ENCODE results near the gene POLH. TPM values are rescaled to one million over a fixed set of nuclear protein-coding genes. Genes with fewer than 3 reads are reported as not detected.
A peak's percentile ranks its signal among the peaks of the same experiment; 100 is the strongest.
"Not testable (repeated sequence)": the region's sequence is repeated elsewhere in the genome, so short reads cannot be mapped to it uniquely, and the experiment has no call there.

The POLH gene
- total RNA-seq: 10 to 100 TPM; 34.8 to 37.3 TPM

DNA sequence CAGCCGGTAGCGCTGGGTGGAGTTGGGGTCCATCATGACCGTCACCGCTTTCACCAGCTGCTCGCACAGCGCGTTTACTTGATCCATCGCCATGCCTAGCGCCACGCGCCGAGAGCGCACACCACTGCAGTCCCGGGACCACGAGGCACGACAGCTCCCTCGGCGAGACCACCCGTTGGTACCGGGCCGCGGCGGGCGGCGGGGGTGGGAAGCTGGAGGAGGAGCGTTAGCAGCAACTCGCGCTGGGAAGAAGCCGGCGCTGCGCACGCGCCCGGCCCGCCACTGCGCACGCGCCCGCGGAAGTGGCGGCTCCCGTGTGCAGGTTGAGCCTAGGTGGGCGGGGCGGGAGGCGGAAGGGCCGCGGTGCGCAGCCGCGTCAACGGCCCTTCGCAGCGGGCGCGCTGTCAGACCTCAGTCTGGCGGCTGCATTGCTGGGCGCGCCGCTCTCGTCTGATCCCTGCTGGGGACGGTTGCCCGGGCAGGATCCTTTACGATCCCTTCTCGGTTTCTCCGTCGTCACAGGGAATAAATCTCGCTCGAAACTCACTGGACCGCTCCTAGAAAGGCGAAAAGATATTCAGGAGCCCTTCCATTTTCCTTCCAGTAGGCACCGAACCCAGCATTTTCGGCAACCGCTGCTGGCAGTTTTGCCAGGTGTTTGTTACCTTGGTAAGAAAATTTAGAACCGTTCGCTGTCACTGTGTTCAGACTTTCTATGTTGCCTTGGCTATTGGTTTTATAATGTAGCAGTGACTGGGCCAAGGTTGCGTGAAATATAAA is at the start of gene POLH, which contains the start of gene XPO5:
POLH (plus strand) TSS at position 414 of the 780 bp plus-strand sequence. CDS start 6,135 bp downstream, outside the sequence.
XPO5 (minus strand) TSS at position 267 of the 780 bp plus-strand sequence; CDS start at position 93, 174 bp downstream.
- peaks cover 19 to 36% of the 10 kb centered on the region in 2 donors for H3K36me3 Mint-ChIP-seq (ENCODE audit: insufficient read depth in 2 of 2)
- peak within 1 kb of the TSS; percentile 95 for H3K27ac Mint-ChIP-seq
- no peaks in the 10 kb centered on the region for H3K9me3 Mint-ChIP-seq
- DNase-seq (peak; percentile 92 to 94), ATAC-seq (replicated peaks in 1 of 2) (peak; percentile 91)
- H3K4me1 Mint-ChIP-seq (ENCODE audit: low read depth): peaks cover 53% of the 10 kb centered on the region
- peak within 1 kb of the TSS; percentile 99 for H3K4me3 Mint-ChIP-seq
- H3K27me3 Mint-ChIP-seq (ENCODE audit: low read depth): no peaks in the 10 kb centered on the region

DNA sequence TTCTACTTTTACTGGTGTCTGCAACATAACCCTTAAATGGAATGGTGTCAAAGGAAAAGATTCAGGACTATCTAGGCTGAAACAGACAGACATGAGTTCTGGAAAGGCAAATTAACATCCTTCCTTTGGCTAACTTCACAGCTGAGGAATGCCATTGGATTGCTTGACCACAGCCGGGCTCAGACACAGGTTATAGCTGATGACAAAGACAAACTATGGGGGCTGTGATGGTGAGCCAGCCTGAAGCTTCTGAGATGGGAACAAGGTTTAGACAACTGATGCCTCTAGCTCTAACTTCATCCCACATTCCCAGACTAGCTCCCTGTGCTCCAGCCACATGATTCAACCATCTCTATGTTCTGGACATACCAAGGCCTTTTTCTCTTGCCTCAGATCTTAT is 43.8 kb upstream of the POLH start:
- no peaks in the 10 kb centered on the region for H3K4me1 Mint-ChIP-seq (ENCODE audit: low read depth)
- no peaks in the 10 kb centered on the region for H3K9me3 Mint-ChIP-seq
- H3K36me3 Mint-ChIP-seq (ENCODE audit: insufficient read depth in 2 of 2): peaks cover 9 to 38% of the 10 kb centered on the region in 2 donors
- no peak overlapping the region for H3K27ac Mint-ChIP-seq
- no peak overlapping the region for H3K4me3 Mint-ChIP-seq
- DNase-seq: no peak
- H3K27me3 Mint-ChIP-seq (ENCODE audit: low read depth): no peaks in the 10 kb centered on the region
- ATAC-seq (replicated peaks in 1 of 2): no peak

DNA sequence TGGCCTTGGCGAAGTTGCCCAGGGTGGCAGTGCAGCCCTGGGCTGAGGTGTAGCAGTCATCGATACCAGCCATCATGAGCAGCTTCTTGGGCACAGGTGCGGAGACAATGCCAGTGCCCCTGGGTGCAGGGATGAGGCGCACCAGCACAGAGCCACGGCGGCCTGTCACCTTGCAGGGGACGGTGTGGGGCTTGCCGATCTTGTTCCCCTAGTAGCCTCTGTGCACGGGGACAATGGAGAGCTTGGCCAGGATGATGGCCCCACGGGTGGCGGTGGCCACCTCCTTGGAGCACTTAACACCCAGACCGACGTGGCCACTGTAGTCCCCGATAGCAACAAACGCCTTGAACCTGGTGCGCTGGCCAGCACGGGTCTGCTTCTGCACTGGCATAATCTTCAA is 37.0 kb upstream of the POLH start:
- not testable (repeated sequence) for H3K27me3 Mint-ChIP-seq (ENCODE audit: low read depth); H3K4me1 Mint-ChIP-seq (ENCODE audit: low read depth); DNase-seq; H3K4me3 Mint-ChIP-seq; ATAC-seq (replicated peaks in 1 of 2); H3K27ac Mint-ChIP-seq; H3K9me3 Mint-ChIP-seq
- peaks cover 9 to 33% of the 10 kb centered on the region in 2 donors for H3K36me3 Mint-ChIP-seq (ENCODE audit: insufficient read depth in 2 of 2)

DNA sequence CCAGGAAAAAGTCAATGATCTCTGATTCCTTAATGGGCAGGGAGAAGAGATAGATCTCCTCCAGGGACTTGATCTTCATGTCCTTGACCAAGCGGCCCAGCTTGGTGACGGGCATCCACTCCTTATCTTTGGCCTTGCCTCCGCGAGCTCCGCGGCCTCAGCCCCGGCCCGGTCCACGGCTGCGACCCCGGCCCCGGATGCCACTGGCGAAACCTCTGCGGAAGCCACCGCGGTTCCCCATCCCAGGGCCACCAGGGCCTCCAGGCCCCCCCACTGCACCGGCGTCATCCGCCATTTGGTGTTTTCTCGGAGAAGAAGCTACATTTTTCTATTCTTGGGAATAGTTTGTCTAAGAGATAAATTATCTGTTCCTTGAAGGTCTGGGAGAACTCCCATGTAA is 36.6 kb upstream of the POLH start:
- DNase-seq; ATAC-seq (replicated peaks in 1 of 2); H3K27me3 Mint-ChIP-seq (ENCODE audit: low read depth); H3K4me3 Mint-ChIP-seq; H3K9me3 Mint-ChIP-seq; H3K4me1 Mint-ChIP-seq (ENCODE audit: low read depth); H3K27ac Mint-ChIP-seq: not testable (repeated sequence)
- peaks cover 9 to 35% of the 10 kb centered on the region in 2 donors for H3K36me3 Mint-ChIP-seq (ENCODE audit: insufficient read depth in 2 of 2)

DNA sequence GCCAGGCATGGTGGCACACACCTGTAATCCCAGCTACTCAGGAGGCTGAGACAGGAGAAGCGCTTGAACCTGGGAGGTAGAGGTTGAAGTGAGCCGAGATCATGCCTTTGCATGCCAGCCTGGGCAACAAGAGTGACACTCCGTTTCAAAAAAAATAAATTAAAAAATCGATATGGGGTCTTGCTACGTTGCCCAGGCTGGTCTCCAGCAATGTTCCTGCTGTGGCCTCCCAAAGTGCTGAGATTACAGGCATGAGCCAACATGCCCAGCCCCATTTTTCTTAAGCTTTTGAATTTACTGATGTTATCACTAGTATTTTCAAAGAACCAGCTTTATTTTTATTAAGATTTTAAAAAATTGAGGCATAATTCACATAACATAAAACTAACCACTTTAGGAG is 35.5 kb upstream of the POLH start:
- ATAC-seq (replicated peaks in 1 of 2) (no peak), DNase-seq (no peak)
- no peak overlapping the region for H3K27ac Mint-ChIP-seq
- H3K36me3 Mint-ChIP-seq (ENCODE audit: insufficient read depth in 2 of 2): peaks cover 9 to 37% of the 10 kb centered on the region in 2 donors
- H3K4me1 Mint-ChIP-seq (ENCODE audit: low read depth): no peaks in the 10 kb centered on the region
- H3K27me3 Mint-ChIP-seq (ENCODE audit: low read depth): no peaks in the 10 kb centered on the region
- H3K9me3 Mint-ChIP-seq: no peaks in the 10 kb centered on the region
- no peak overlapping the region for H3K4me3 Mint-ChIP-seq

DNA sequence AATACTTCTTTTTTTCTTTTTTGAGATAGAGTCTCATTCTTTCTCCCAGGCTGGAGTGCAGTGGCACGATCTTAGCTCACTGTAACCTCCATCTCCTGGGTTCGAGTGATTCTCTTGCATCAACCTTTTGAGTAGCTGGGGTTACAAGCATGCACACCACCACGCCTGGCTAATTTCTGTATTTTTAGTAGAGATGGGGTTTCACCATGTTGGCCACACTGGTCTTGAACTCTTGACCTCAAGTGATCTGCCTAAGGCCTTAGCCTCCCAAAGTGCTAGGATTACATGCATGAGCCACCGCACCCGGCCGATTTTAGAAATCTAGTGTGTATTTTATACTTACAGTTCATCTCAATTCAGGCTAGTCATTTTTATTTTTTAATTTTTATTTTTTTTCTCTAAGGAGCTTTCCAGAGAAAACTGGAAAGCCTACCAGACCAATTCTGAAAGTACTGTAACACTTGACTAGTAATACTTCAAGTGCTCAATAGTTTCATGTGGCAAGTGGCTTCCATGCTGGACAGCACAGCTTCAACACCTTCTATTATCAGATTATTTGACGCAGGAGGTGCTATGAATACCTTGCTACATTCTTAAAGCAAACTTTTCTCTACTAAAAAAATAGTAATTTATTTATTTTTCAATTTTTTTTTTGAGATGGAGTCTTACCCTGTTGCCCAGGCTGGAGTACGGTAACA is 34.1 kb upstream of the POLH start:
- ATAC-seq (replicated peaks in 1 of 2) (no peak), DNase-seq (no peak)
- no peaks in the 10 kb centered on the region for H3K4me1 Mint-ChIP-seq (ENCODE audit: low read depth)
- no peaks in the 10 kb centered on the region for H3K9me3 Mint-ChIP-seq
- H3K36me3 Mint-ChIP-seq (ENCODE audit: insufficient read depth in 2 of 2): peaks cover 9 to 47% of the 10 kb centered on the region in 2 donors
- no peak overlapping the region for H3K4me3 Mint-ChIP-seq
- H3K27me3 Mint-ChIP-seq (ENCODE audit: low read depth): no peaks in the 10 kb centered on the region
- peak overlapping the region; percentile 83 for H3K27ac Mint-ChIP-seq

DNA sequence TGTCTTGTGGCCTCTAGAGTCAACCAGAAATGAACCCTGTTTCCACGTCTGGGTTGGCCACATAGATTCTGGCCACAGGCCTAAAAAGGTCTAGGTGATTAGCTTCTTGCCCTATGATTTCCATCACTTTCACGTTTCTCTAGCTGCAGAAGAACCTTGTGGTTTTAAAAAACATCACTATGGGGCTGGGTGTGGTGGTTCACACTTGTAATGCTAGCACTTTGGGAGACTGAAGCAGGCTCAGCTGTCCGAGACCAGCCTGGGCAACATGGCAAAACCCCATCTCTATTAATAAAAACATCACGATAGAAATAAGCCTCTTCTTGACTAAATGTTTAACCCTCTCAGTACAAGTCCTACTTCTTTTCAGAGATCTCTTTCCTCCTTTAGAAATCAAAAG is 31.5 kb upstream of the POLH start:
- no peaks in the 10 kb centered on the region for H3K27me3 Mint-ChIP-seq (ENCODE audit: low read depth)
- H3K9me3 Mint-ChIP-seq: no peaks in the 10 kb centered on the region
- H3K4me3 Mint-ChIP-seq: no peak overlapping the region
- ATAC-seq (replicated peaks in 1 of 2) (no peak), DNase-seq (no peak)
- H3K27ac Mint-ChIP-seq: no peak overlapping the region
- no peaks in the 10 kb centered on the region for H3K4me1 Mint-ChIP-seq (ENCODE audit: low read depth)
- H3K36me3 Mint-ChIP-seq (ENCODE audit: insufficient read depth in 2 of 2): peaks cover 9 to 48% of the 10 kb centered on the region in 2 donors

DNA sequence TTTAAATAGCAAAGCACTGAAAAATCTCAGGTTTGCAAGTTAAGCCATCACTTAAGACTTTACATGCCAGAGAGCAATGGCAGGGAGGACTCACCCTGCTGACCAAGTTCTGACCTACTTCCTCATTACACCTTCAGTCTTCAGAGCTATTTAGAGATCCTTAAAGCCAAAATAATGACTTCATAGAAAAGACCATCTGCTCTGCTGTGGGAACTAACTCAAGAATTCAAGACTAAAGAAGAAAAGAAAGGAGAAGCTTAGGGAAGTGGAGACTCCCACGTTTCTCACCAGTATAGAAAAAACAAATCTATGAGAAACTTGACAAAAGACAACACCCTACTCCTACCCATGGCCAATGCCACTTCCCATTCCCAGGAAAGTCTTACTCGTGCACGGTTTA is 28.8 kb upstream of the POLH start:
- Mint-ChIP-seq H3K4me1 (ENCODE audit: low read depth) (no peaks in the 10 kb centered on the region), H3K27ac (no peak overlapping the region), H3K9me3 (no peaks in the 10 kb centered on the region), H3K36me3 (ENCODE audit: insufficient read depth in 2 of 2) (peaks cover 12 to 54% of the 10 kb centered on the region in 2 donors), H3K4me3 (no peak overlapping the region), H3K27me3 (ENCODE audit: low read depth) (no peaks in the 10 kb centered on the region)
- DNase-seq (no peak), ATAC-seq (replicated peaks in 1 of 2) (no peak)

DNA sequence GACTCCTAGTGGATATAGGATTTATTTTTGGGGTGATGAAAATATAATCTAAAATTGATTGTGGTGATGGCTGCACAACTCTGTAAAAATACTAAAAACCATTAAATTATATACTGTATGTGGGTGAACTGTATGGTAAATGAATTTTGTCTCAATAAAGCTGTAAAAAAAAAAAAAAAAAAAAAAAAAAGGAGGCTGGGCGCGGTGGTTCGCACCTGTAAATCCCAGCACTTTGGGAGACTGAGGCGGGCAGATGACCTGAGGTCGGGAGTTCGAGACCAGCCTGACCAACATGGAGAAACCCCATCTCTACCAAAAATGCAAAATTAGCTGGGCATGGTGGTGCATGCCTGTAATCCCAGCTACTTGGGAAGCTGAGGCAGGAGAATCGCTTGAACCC is 18.4 kb upstream of the POLH start:
- not testable (repeated sequence) for H3K4me3 Mint-ChIP-seq; H3K9me3 Mint-ChIP-seq; H3K27me3 Mint-ChIP-seq (ENCODE audit: low read depth); ATAC-seq (replicated peaks in 1 of 2); DNase-seq; H3K4me1 Mint-ChIP-seq (ENCODE audit: low read depth)
- peaks cover 12 to 62% of the 10 kb centered on the region in 2 donors for H3K36me3 Mint-ChIP-seq (ENCODE audit: insufficient read depth in 2 of 2)
- H3K27ac Mint-ChIP-seq: peak overlapping the region; percentile 42

DNA sequence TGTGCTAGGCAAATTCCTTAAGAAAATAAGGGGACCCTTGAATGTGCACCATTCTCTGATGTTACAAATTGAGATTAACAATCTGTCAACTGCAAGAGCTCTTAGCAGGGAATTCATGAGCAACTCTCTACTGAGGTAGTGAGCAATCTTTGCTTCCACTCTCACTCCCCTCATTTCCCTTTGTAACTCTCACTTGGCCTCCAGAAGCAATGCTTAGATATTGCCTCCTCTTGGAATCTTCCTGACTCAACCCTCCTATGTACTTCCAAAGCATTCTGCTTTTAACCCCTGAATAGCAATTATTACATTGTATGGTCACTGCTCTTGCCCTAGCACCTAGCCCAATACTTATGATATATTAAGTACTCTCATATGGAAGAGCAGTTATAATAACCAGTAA is 16.7 kb upstream of the POLH start:
- ATAC-seq (replicated peaks in 1 of 2) (no peak), DNase-seq (no peak)
- Mint-ChIP-seq H3K9me3 (no peaks in the 10 kb centered on the region), H3K4me1 (ENCODE audit: low read depth) (no peaks in the 10 kb centered on the region), H3K36me3 (ENCODE audit: insufficient read depth in 2 of 2) (peaks cover 10 to 59% of the 10 kb centered on the region in 2 donors), H3K27me3 (ENCODE audit: low read depth) (no peaks in the 10 kb centered on the region), H3K4me3 (no peak overlapping the region), H3K27ac (peak overlapping the region; percentile 51)

DNA sequence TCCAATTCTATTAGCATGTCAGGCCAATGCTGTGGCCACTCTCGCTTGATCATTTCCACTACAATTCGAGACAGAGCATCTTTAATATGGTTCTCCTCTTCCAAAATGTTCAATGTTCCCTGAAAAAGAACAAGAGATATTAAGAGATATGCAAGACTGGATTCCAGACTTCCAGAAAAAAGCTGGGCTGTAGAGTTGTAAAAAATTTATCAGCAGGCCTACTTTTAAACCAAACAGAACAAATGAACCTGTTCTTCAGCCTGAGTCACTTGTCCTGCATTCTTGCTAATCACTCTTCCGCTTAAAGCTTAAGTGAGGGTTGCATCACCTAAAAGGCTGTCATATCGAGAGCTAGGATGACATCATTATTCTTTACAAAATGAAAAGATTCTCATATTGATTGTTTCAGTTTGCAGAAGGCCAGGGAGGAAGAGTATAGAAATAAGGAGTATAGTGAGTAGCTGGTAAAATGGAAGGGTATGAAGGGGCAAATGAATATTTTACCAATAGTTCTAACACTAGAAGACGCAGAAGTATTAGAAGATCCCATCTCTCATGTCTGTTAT is 5.0 kb upstream of the POLH start:
- H3K36me3 Mint-ChIP-seq (ENCODE audit: insufficient read depth in 2 of 2): peaks cover 18 to 54% of the 10 kb centered on the region in 2 donors
- peaks cover 31% of the 10 kb centered on the region for H3K4me1 Mint-ChIP-seq (ENCODE audit: low read depth)
- H3K9me3 Mint-ChIP-seq: no peaks in the 10 kb centered on the region
- H3K27ac Mint-ChIP-seq: peak overlapping the region; percentile 95
- DNase-seq: peak; percentile 34 to 44
- peak overlapping the region; percentile 60 to 72 for H3K4me3 Mint-ChIP-seq
- ATAC-seq (replicated peaks in 1 of 2): peak; percentile 65 to 75
- H3K27me3 Mint-ChIP-seq (ENCODE audit: low read depth): no peaks in the 10 kb centered on the region

DNA sequence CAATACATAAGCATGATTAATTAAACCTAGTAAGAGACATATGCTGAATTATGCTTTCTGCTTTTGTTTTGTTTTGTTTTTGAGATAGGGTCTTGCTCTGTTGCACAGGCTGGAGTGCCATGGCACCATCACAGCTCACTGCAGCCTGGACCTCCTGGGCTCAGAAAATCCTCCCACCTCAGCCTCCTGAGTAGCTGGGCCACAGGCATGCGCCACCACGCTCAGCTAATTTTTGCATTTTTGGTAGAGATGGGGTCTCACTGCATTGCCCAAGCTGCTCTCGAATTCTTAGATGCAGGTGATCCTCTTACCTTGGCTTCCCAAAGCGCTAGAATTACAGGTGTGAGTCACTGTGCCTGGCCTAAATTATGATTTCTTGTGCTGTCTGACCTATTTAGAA is 4.0 kb upstream of the POLH start:
- Mint-ChIP-seq H3K36me3 (ENCODE audit: insufficient read depth in 2 of 2) (peaks cover 18 to 48% of the 10 kb centered on the region in 2 donors), H3K27me3 (ENCODE audit: low read depth) (no peaks in the 10 kb centered on the region), H3K4me1 (ENCODE audit: low read depth) (peaks cover 34% of the 10 kb centered on the region), H3K9me3 (no peaks in the 10 kb centered on the region), H3K4me3 (peak overlapping the region in 1 of 2 donors; percentile 38), H3K27ac (peak overlapping the region; percentile 95)
- DNase-seq (no peak), ATAC-seq (replicated peaks in 1 of 2) (no peak)

DNA sequence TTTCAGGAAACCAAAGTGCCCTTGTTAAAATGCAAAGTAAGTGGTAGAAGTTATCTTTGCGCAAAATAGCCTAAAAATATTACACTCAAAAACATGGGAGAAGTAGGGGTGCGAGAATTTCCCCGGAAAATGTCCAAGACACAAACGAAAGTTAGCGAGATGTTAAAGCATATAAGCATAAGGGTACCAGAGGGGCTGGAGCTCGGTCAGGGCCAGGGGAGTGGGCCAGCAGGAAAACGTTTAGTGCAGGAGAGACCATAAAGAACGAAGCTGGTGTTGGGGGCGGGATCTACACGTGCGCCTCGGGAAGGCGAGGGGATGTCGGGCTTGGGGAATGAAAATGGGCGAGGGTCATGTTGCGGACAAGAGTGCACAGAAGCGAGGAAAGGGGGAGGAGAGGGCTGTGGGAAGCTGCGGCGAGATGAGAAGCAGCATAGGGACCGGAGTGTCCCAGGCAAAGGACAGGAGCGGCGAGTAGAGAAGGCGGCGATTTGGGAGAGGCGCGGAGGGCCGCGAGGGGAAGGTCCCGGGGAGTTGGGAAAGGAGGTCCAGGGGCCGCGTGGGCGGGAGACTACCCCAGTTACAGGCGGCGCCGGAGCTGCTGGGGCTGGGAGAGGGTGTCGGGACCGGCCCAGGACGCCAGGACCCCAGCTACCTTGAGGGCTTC is 747 bp upstream of the POLH start:
- DNase-seq (peak; percentile 56 to 62), ATAC-seq (replicated peaks in 1 of 2) (peak in 1 of 2 donors; percentile 49)
- Mint-ChIP-seq H3K36me3 (ENCODE audit: insufficient read depth in 2 of 2) (peaks cover 19 to 41% of the 10 kb centered on the region in 2 donors), H3K4me1 (ENCODE audit: low read depth) (peaks cover 59% of the 10 kb centered on the region), H3K27ac (peak overlapping the region; percentile 94), H3K4me3 (peak overlapping the region; percentile 99), H3K27me3 (ENCODE audit: low read depth) (no peaks in the 10 kb centered on the region), H3K9me3 (no peaks in the 10 kb centered on the region)
